H1 (cell line): ENCODE data around the gene SCP2. TPM values are rescaled to one million over a fixed set of nuclear protein-coding genes. Genes with fewer than 3 reads are reported as not detected.

Source experiments
- CTCF ChIA-PET: fragments of 300-600 bp; sonication (Branson Sonifier 250); formaldehyde crosslinking; loops from one replicate; lab custom pipeline; 2021; ENCODE audit not compliant: partially characterized antibody; lab: Charles Lee
- POLR2A ChIA-PET: fragments of 300-600 bp; sonication (Branson Sonifier 250); formaldehyde crosslinking; loops from one replicate; lab custom pipeline; 2021; ENCODE audit warnings: inconsistent platforms; ENCODE audit not compliant: partially characterized antibody; lab: Charles Lee
- DNase-seq, 2 experiments: peaks; one replicate each; pipeline versions ENCODE4 v3.0.0 to v3.0.0-alpha.2; 2010 to 2022; ENCODE audit warnings: low spot score in 2 of 2, low read depth in 1 of 2, mixed read lengths in 1 of 2
- FAIRE-seq: peaks from 2 replicates; lab custom pipeline; 2011; peaks lifted over from hg19 to GRCh38; lab: Jason Lieb, UNC
- H2AFZ ChIP-seq: 2 replicates; pipeline ENCODE4 v1.8.1; 2012; ENCODE audit warnings: low read length, inconsistent platforms
- H2AK5ac ChIP-seq: 2 replicates; pipeline ENCODE4 v1.6.1; 2013; ENCODE audit warnings: low read depth, low read length
- H2BK120ac ChIP-seq: replicated peaks from 2 replicates; pipeline ENCODE3; 2013; ENCODE audit warnings: low read depth, low read length, inconsistent platforms
- H2BK12ac ChIP-seq: 2 replicates; pipeline ENCODE4 v1.6.1; 2013; ENCODE audit warnings: low read depth, low read length
- H2BK15ac ChIP-seq: 2 replicates; pipeline ENCODE4 v1.6.1; 2013; ENCODE audit warnings: low read length
- H2BK20ac ChIP-seq: 2 replicates; pipeline ENCODE4 v1.6.1; 2013; ENCODE audit warnings: low read length
- H2BK5ac ChIP-seq: 2 replicates; pipeline ENCODE4 v1.6.1; 2013; ENCODE audit warnings: low read depth, low read length
- H3K14ac ChIP-seq: 2 replicates; pipeline ENCODE4 v1.6.1; 2013; ENCODE audit warnings: inconsistent platforms; ENCODE audit not compliant: insufficient read length
- H3K18ac ChIP-seq: 2 replicates; pipeline ENCODE4 v1.6.1; 2013; ENCODE audit warnings: low read length; ENCODE audit errors: extremely low read depth
- H3K23ac ChIP-seq: 2 replicates; pipeline ENCODE4 v1.6.1; 2013; ENCODE audit warnings: inconsistent platforms; ENCODE audit not compliant: insufficient read length
- H3K23me2 ChIP-seq: 2 replicates; pipeline ENCODE4 v1.6.1; 2013; ENCODE audit warnings: low read depth, low read length
- H3K27ac ChIP-seq: 2 replicates; pipeline ENCODE4 v1.6.1; 2011; ENCODE audit warnings: low read depth, low read length, inconsistent platforms
- H3K27me3 ChIP-seq, 4 experiments: replicated peaks in 1 of 4; 1 replicate in 1 of 4; 2 replicates in 3 of 4; pipeline versions ENCODE4 v1.6.1 to v1.8.1; 2011 to 2013; ENCODE audit warnings: low read length in 3 of 4, mild to moderate bottlenecking in 3 of 4, inconsistent platforms in 2 of 4, mixed read lengths in 2 of 4, moderate library complexity in 1 of 4; ENCODE audit not compliant: control insufficient read depth in 3 of 4, insufficient read depth in 3 of 4; ENCODE audit errors: extremely low read depth in 1 of 4
- H3K36me3 ChIP-seq, 4 experiments: 2 replicates each; pipeline versions ENCODE4 v1.6.1 to v1.8.1; 2011 to 2013; ENCODE audit warnings: mild to moderate bottlenecking in 4 of 4, low read length in 3 of 4, moderate library complexity in 2 of 4, control low read depth in 1 of 4, inconsistent platforms in 1 of 4; ENCODE audit not compliant: insufficient read depth in 4 of 4, control insufficient read depth in 2 of 4
- H3K4ac ChIP-seq: replicated peaks from 2 replicates; pipeline ENCODE3; 2013; ENCODE audit warnings: low read length, low read depth, mixed read lengths, inconsistent platforms; ENCODE audit not compliant: insufficient read length
- H3K4me1 ChIP-seq, 4 experiments: replicated peaks in 1 of 4; 1 replicate in 1 of 4; 2 replicates in 3 of 4; pipeline versions ENCODE4 v1.6.1 to v1.8.1; 2011 to 2013; ENCODE audit warnings: low read length in 3 of 4, inconsistent platforms in 2 of 4, mixed read lengths in 1 of 4; ENCODE audit not compliant: insufficient read depth in 4 of 4, control insufficient read depth in 3 of 4
- H3K4me2 ChIP-seq, 2 experiments: 2 replicates each; pipeline versions ENCODE4 v1.6.1 to v1.8.1; 2011 to 2013; ENCODE audit warnings: low read depth in 2 of 2, low read length in 2 of 2, control low read depth in 1 of 2, inconsistent platforms in 1 of 2, mild to moderate bottlenecking in 1 of 2; ENCODE audit not compliant: insufficient read depth in 1 of 2
- H3K4me3 ChIP-seq, 4 experiments: fragments of 200-600, 300-600 bp in 1 of 4; sonication (generic), shearing (Covaris generic), sonication (Bioruptor Twin) in 1 of 4; 2 replicates each; pipeline versions ENCODE4 v1.5.1 to v1.8.1; 2011 to 2016; ENCODE audit warnings: low read length in 4 of 4, low read depth in 3 of 4, control low read depth in 2 of 4, inconsistent platforms in 2 of 4, mild to moderate bottlenecking in 2 of 4, mixed read lengths in 1 of 4, moderate library complexity in 1 of 4; ENCODE audit not compliant: insufficient read depth in 2 of 4; ENCODE audit errors: extremely low read depth in 1 of 4
- H3K56ac ChIP-seq: replicated peaks from 2 replicates; pipeline ENCODE3; 2013; ENCODE audit warnings: low read depth, mild to moderate bottlenecking, mixed read lengths, low read length, inconsistent platforms; ENCODE audit not compliant: insufficient read length
- H3K79me1 ChIP-seq: 2 replicates; pipeline ENCODE4 v1.6.1; 2013; ENCODE audit warnings: low read depth, low read length, control low read depth
- H3K79me2 ChIP-seq, 2 experiments: 2 replicates each; pipeline versions ENCODE4 v1.6.1 to v1.8.1; 2012 to 2013; ENCODE audit warnings: low read length in 2 of 2, mild to moderate bottlenecking in 2 of 2, inconsistent platforms in 1 of 2; ENCODE audit not compliant: insufficient read depth in 2 of 2, control insufficient read depth in 1 of 2
- H3K9ac ChIP-seq, 4 experiments: replicated peaks in 1 of 4; 1 replicate in 1 of 4; 2 replicates in 3 of 4; pipeline versions ENCODE4 v1.6.1 to v1.8.1; 2011 to 2013; ENCODE audit warnings: low read depth in 3 of 4, low read length in 3 of 4, control low read depth in 2 of 4, mild to moderate bottlenecking in 2 of 4, moderate library complexity in 2 of 4, inconsistent platforms in 1 of 4; ENCODE audit errors: extremely low read depth in 1 of 4
- H3K9me3 ChIP-seq, 2 experiments: 2 replicates each; pipeline versions ENCODE4 v1.6.1 to v1.8.1; 2012 to 2013; ENCODE audit warnings: mild to moderate bottlenecking in 2 of 2, moderate library complexity in 2 of 2, control low read depth in 1 of 2, inconsistent platforms in 1 of 2, low read depth in 1 of 2, low read length in 1 of 2, mixed read lengths in 1 of 2; ENCODE audit not compliant: insufficient read depth in 2 of 2
- H4K20me1 ChIP-seq, 2 experiments: replicated peaks in 1 of 2; 2 replicates each; pipeline versions ENCODE3 to v1.8.1; 2011 to 2013; ENCODE audit warnings: inconsistent platforms in 2 of 2, low read length in 2 of 2, mild to moderate bottlenecking in 1 of 2; ENCODE audit not compliant: insufficient read depth in 2 of 2, control insufficient read depth in 1 of 2
- H4K5ac ChIP-seq: 2 replicates; pipeline ENCODE4 v1.6.1; 2013; ENCODE audit warnings: low read length, low read depth, mixed read lengths, inconsistent platforms; ENCODE audit not compliant: insufficient read length
- H4K8ac ChIP-seq: 2 replicates; pipeline ENCODE4 v1.8.0; 2013; ENCODE audit warnings: mild to moderate bottlenecking, moderate library complexity, low read length, inconsistent platforms; ENCODE audit not compliant: insufficient read depth; ENCODE audit errors: extremely low read depth
- H4K91ac ChIP-seq: replicated peaks from 2 replicates; pipeline ENCODE3; 2013; ENCODE audit warnings: low read length, mixed read lengths, inconsistent platforms; ENCODE audit not compliant: insufficient read length
- ATF3 ChIP-seq: IDR thresholded peaks from 2 replicates; pipeline ENCODE4 v1.6.1; 2011; ENCODE audit warnings: low read depth, mild to moderate bottlenecking, low read length; ENCODE audit not compliant: insufficient read depth
- CHD1 ChIP-seq: IDR thresholded peaks from 2 replicates; pipeline ENCODE4 v1.6.1; 2012; ENCODE audit warnings: low read depth, low read length, improper control_type of control experiment
- CREB1 ChIP-seq: IDR thresholded peaks from 2 replicates; pipeline ENCODE4 v1.6.1; 2012; ENCODE audit warnings: inconsistent platforms
- EGR1 ChIP-seq: IDR thresholded peaks from 2 replicates; pipeline ENCODE4 v1.6.1; 2011; ENCODE audit warnings: low read depth, low read length, borderline replicate concordance
- GABPA ChIP-seq: IDR thresholded peaks from 2 replicates; pipeline ENCODE4 v1.6.1; 2011; ENCODE audit warnings: mild to moderate bottlenecking, low read length, moderate library complexity, borderline replicate concordance; ENCODE audit not compliant: insufficient read depth
- KDM1A ChIP-seq: fragments of 200-600, 300-600 bp; sonication (generic); IDR thresholded peaks from 2 replicates; pipeline ENCODE4 v1.7.1; 2016; ENCODE audit warnings: mild to moderate bottlenecking, low read length, borderline replicate concordance
- MAFK ChIP-seq: IDR thresholded peaks from 2 replicates; pipeline ENCODE4 v1.6.1; 2012; ENCODE audit warnings: low read depth, mild to moderate bottlenecking, improper control_type of control experiment, low read length
- POU5F1 ChIP-seq: IDR thresholded peaks from 2 replicates; pipeline ENCODE4 v1.6.1; 2011; ENCODE audit warnings: low read depth, mild to moderate bottlenecking, low read length, moderate library complexity
- RBBP5 ChIP-seq: IDR thresholded peaks from 2 replicates; pipeline ENCODE4 v1.7.1; 2012; ENCODE audit warnings: low read depth, mild to moderate bottlenecking, inconsistent platforms, low read length, moderate library complexity, borderline replicate concordance
- RNF2 ChIP-seq: fragments of 200-900, 300-1000 bp; sonication (generic); IDR thresholded peaks from 2 replicates; pipeline ENCODE4 v1.7.1; 2016; ENCODE audit warnings: borderline replicate concordance, low read depth, mild to moderate bottlenecking, antibody characterized with exemption, low read length; ENCODE audit not compliant: poor library complexity, severe bottlenecking; ENCODE audit errors: missing control alignments
- SP2 ChIP-seq: IDR thresholded peaks from 2 replicates; pipeline ENCODE4 v1.6.1; 2012; ENCODE audit warnings: mild to moderate bottlenecking, low read length, inconsistent platforms
- TBP ChIP-seq: IDR thresholded peaks from 2 replicates; pipeline ENCODE4 v1.6.1; 2011; ENCODE audit warnings: low read depth, low read length, improper control_type of control experiment
- TEAD4 ChIP-seq: IDR thresholded peaks from 2 replicates; pipeline ENCODE4 v1.6.1; 2012; ENCODE audit warnings: low read depth, low read length, inconsistent platforms, mixed read lengths
- ZNF274 ChIP-seq: IDR thresholded peaks from 2 replicates; pipeline ENCODE4 v1.7.0; 2012; ENCODE audit warnings: low read length, borderline replicate concordance; ENCODE audit errors: extremely low read depth
- WGBS, 2 experiments: shearing (Covaris generic) in 1 of 2; methylation state at CpG; one replicate each; pipeline versions ENCODE4 v1.1.6 to v1.1.7; 2013 to 2015; ENCODE audit warnings: low lambda C conversion rate in 2 of 2, mixed read lengths in 2 of 2, inconsistent platforms in 1 of 2, low coverage in 1 of 2, missing lambda C conversion rate in 1 of 2; ENCODE audit not compliant: insufficient replicate concordance in 2 of 2, insufficient coverage in 1 of 2, insufficient read length in 1 of 2; ENCODE audit errors: extremely low coverage in 1 of 2, missing lambda C conversion rate in 1 of 2; 5-methylcytosine and 5-hydroxymethylcytosine counted together
- polyA plus RNA-seq, 7 experiments: library from polyadenylated mRNA; depleted of rRNA in 3 of 7; stranded (reverse) in 5 of 7; unstranded in 2 of 7; fragments of >200 nt in 5 of 7; fragments of 200-250 nt in 2 of 7; gene quantifications; 1 replicate in 5 of 7; 2 replicates in 1 of 7; 4 replicates in 1 of 7; pipeline versions ENCODE4 v1.2.1 to v1.2.3, GENCODE V29; 2011 to 2013; ENCODE audit warnings: missing spikeins in 2 of 7, mixed read lengths in 2 of 7
- total RNA-seq: library from RNA; stranded (reverse); fragmentation: NEBNext Ultra II Directional; extraction: Animal tissue kit (Norgen Biotek cat#: 25700); gene quantifications from 2 replicates; pipeline ENCODE4 v1.2.1, GENCODE V29; 2021

The SCP2 gene
- total and polyA plus RNA-seq, 2 of the 8 experiments (the other 6 are each of a cell fraction or from before 2014, with no cell fraction given), result 20.9 to 54.3 TPM

- Histone ChIP-seq H3K4me3 (no peak overlapping the region), H3K18ac (no peak overlapping the region), H2AFZ (no peak overlapping the region), H2BK12ac (no peak overlapping the region), H2BK120ac (no peak overlapping the region), H4K5ac (no peak overlapping the region), H3K79me1 (no peaks in the 10 kb centered on the region), H3K79me2 (no peaks in the 10 kb centered on the region), H2BK5ac (no peak overlapping the region), H3K9ac (no peak overlapping the region), H4K20me1 (peaks cover 0 to 2% of the 10 kb centered on the region in 2 experiments), H3K4me1 (peaks cover 0 to 24% (median 9%) of the 10 kb centered on the region in 4 experiments; a peak in 6 of 7 replicates), H3K36me3 (no peaks in the 10 kb centered on the region), H2BK20ac (no peak overlapping the region), H4K91ac (no peak overlapping the region), H3K27me3 (no peaks in the 10 kb centered on the region; a peak in 1 of 7 replicates), H3K4ac (no peak overlapping the region), H3K9me3 (no peaks in the 10 kb centered on the region), H2AK5ac (no peak overlapping the region), H3K4me2 (no peak overlapping the region), H3K56ac (no peak overlapping the region), H2BK15ac (no peak overlapping the region), H4K8ac (no peak overlapping the region), H3K23me2 (0 out of 2 replicates have a peak, but pooled peaks cover 2% of the 10 kb centered on the region), H3K14ac (no peak overlapping the region), H3K23ac (no peak overlapping the region), H3K27ac (no peak overlapping the region)
- FAIRE-seq (no peak), DNase-seq (no peak)
- POLR2A ChIA-PET, result interaction anchor here (0.6 to 1.2 kb wide), 3 partner anchors 9 to 180 kb away, joined by 3 read pairs; no protein-coding TSS in a partner anchor
- WGBS, 2 experiments, result 87% methylated on average over 8 of the region's 8 CpGs; no CpG with 5 or more reads in 1 of the 2 experiments
- CTCF ChIA-PET, result interaction anchor here (0.9 to 1.3 kb wide), 3 partner anchors 30 to 67 kb away, joined by 3 to 5 read pairs (median 3); no protein-coding TSS in a partner anchor
- TF ChIP-seq MAFK, result no peak
- no peak for TF ChIP-seq TEAD4
- TF ChIP-seq EGR1, result no peak
- no peak for TF ChIP-seq ZNF274
- no peak for TF ChIP-seq TBP
- TF ChIP-seq SP2, result no peak
- no peak for TF ChIP-seq KDM1A
- no peak for TF ChIP-seq POU5F1
- no peak for TF ChIP-seq CREB1
- TF ChIP-seq CHD1, result no peak
- TF ChIP-seq GABPA, result no peak
- TF ChIP-seq RBBP5, result no peak
- TF ChIP-seq RNF2, result no peak
- no peak for TF ChIP-seq ATF3
These were observed 158.3 kb downstream of the SCP2 start for GRCh38 chr1:53085405-53085804.
